Activated CD8-positive, alpha-beta memory T cell treated with anti-CD3 and anti-CD28 coated beads, Interleukin-2, amount 50 U/mL, for 1 hour (primary cell): ENCODE measurements around the gene CD33.
"Not testable (repeated sequence)": the region's sequence is repeated elsewhere in the genome, so short reads cannot be mapped to it uniquely, and the experiment has no call there.

ENCODE experiments used
- DNase-seq: peaks from one replicate; pipeline ENCODE4 v3.0.0-alpha.2; 2020; ENCODE audit errors: extremely low read depth

Gene CD33

DNA sequence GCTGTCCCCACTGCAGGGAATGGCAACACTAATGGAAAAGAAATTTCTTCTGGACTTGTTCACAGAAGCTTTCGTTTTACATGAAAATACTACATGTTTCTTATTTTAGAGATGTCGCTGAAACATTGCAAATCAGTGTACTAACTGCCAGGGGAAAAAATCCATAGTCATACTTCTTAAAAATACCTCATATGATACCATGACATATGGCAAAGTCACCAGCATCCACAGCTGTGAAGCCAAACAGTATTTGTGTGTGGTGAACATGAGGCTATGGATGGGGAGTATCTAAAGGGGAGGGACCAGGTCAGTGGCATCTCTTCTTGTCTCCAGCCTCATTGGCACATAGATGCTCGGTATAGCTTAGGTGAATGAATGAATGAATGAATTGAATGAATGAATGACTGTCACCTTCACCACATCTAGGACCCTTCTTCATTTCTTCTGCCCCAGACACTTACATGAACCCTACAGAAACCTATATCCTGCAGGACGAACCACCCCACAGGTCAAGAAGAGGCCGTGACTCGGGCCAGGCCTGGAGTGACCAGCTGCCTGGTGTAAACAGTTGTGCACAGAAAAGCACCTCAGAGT, 14.6 kb upstream of the CD33 start:
- DNase-seq, result no peak

DNA sequence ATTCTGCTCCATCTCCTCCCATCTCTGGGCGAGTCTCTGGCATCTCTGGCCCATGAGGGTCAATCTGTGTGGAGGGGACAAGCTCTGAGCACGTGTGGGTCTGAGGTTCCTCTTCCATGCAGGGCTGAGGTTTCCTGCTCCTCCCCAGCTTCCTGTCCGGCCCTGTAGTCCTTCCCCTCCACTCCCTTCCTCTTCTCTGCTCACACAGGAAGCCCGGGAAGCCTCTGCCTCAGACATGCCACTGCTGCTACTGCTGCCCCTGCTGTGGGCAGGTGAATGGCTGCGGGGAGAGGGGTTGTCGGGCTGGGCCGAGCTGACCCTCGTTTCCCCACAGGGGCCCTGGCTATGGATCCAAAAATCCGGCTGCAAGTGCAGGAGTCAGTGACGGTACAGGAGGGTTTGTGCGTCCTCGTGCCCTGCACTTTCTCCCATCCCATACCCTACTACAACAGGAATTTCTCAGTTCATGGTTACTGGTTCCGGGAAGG, 14.0 kb upstream of the CD33 start:
- not testable (repeated sequence) for DNase-seq

DNA sequence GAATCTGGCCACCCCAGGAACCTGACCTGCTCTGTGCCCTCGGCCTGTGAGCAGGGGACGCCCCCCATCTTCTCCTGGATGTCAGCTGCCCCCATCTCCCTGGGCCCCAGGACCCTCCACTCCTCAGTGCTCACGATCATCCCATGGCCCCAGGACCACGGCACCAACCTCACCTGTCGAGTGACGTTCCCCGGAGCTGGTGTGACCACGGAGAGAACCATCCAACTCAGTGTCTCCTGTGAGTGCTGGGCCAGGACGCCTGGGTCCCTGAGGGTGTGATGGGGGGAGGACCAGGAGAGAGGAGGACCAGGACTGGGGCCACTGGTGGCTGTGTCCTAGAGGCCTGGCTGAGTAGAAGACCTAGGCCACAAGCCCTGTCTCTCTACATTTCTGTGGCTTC, 13.0 kb upstream of the CD33 start:
- DNase-seq, result no peak

DNA sequence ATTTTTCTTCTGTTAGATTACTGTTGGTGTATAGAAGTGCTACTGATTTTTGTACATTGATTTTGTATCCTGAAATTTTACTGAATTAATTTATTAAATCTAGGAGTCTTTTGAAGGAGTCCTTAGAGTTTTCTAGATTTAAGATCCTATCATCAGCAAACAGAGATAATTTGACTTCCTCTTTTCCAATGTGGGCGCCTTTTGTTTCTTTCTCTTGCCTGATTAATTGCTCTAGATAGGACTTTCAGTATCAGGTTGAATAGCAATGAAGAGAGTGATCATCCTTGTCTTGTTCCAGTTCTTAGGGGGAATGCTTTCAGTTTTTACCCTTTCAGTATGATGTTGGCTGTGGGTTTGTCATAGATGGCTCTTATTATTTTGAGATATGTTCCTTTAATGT, 5.6 kb upstream of the CD33 start:
- DNase-seq, result no peak

DNA sequence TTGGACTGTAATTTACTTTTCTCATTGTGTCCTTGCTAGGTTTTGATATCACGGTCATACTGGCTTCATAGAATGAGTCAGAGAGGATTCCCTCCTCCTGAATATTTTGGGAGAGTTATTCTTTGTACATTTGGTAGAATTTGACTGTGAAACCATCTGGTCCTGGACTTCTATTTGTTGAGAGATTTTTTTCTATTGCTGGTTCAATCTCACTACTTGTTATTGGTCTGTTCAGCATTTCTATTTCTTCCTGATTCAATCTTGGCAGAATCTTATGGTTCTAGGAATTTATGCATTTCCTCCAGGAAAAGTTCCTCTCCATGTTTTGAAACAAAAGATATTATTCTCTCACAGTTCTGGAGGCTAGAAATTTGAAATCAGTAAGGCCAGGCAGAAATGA, 4.9 kb upstream of the CD33 start:
- DNase-seq, result no peak

DNA sequence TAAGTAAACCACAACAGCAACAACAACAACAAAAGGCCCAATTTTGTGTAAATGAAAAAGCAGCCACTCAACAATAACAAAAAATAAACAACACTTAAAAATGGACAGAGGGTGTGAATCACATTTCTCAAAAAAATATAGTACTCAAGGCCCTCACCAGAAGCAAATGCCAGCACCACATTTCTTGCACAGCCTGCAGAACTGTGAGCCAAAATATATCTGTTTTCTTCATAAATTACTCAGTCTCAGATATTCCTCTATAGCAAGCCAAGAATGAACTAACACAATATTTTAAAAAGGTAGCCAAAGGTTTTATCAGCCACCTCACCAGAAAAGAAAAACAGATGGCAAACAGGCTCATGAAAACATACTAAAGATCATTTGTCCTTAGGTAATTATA, 3.9 kb upstream of the CD33 start:
- no peak for DNase-seq

DNA sequence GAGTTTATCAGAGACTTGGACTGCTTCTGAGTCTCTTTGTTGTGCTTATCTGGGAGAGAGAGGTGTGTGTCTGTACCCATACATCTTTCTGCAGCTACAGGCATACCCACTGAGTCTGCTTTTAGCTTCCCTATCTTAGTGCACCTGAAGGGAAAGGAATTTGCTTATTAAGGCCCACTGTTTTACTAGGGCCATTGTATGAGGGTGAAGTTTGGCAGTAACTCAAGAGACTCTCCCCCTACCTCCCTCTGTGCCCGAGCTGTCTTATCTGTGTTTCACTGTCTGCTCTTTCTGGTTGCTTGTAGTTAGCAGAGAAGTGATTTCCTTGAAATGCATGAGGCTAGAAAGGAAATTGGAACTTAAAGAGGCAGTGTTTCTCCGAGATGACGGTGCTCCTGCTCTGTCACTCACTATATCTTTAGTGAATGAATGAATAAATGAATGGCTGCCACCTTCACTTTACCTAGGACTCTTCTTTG, 678 bp upstream of the CD33 start:
- DNase-seq, result no peak

DNA sequence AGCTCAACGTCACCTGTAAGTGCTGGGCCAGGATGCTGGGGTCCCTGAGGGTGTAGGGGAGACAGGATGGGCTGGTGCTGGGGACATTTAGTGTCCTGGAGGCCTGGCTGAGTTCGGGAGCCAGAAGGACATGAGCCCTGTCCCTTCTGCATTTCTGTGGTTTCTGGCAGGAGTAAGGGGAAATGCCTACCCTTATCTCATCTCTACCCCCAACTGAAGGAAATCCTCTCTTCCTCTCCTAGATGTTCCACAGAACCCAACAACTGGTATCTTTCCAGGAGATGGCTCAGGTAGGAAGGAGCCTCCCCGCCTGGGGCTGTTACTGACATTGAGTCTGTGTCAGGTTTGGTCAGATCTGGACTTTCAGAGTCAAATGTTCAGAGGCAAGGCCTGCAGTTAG, 1.2 kb downstream of the CD33 start:
- no peak for DNase-seq

DNA sequence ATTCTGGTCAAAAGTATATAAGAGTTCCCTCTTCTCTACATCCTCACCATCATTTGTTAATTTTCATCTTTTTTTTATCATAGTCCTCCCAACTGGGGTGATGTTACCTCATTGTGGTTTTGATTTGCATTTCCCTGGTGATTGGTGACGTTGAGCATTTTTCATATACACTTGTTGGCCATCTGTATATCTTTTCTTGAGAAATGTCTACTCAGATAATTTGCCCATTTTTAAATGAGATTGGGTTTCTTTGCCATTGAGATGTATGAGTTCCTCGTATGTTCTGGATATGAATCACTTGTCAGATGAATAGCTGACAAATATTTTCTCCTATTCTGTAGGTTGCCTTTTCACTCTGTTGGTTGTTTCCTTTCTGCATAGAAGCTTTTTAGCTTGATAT, 2.4 kb downstream of the CD33 start:
- no peak for DNase-seq

DNA sequence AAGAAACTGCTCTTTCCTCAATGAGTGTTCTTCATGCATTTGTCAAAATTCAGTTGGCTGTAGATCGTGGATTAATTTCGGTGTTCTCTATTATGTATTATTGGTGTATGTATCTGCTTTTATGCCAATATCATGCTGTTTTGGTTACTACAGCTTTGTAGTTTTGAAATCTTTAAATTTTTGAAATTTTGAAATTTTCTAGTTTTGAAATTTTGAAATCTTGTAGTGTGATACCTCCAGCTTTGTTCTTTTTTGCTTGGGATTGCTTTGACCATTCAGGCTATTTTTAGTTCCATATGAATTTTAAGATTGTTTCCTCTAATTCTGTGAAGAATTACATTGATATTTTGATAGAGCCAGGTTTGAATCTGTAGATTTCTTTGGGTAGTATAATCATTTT, 3.1 kb downstream of the CD33 start:
- DNase-seq, result no peak

DNA sequence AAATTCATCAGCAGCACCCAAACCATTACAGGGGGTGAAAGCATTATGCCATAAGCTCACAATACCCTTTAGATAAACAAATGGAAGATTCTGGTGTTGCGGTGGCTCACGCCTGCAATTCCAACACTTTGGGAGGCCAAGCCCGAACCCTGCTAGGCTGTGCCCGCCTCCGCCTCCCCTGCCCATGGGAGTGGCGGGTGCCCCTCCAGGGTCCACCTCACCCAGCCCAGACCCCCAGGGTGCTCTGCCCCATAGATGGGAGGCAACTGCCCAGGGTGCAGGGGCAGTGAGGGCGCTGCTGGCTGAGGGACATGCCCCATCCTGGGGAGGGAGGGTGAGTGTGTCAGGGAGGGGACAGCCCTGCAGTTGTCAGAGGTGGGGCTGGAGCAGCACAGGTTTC, 16.0 kb downstream of the CD33 start:
- no peak for DNase-seq

DNA sequence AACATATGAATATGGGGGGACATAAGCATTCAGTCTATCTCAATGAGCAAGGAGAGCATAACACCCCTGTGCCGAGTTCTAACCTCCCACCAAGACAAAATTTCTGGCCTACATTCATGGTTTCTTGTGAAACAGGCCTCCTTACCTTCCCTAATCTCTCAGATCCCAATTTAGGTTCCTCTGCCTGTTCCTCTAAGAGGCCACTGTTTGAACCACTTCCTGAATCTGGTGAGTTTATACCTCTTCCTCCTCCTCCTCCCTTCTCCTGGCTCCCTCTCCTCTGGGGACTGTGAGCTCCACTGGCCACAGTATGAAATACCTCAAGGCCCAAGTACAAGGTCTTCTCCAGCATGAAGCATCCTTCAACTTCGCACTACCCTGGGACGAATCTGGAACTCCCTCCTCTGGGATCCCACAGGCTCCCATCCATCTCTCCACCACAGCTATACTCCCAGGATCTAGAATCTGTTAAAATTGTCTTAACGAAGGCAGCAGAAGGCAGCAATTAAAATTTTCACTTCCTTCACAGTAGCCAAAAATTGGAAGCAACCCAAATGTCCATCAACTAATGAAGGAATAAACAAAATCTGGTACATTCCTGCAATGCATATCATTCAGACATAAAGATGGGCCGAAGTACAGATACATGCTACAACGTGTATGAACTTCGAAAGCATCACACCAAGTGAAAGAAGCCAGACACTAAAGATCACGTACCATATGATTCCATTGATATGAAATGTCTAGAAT, 18.2 kb downstream of the CD33 start:
- DNase-seq, result no peak

DNA sequence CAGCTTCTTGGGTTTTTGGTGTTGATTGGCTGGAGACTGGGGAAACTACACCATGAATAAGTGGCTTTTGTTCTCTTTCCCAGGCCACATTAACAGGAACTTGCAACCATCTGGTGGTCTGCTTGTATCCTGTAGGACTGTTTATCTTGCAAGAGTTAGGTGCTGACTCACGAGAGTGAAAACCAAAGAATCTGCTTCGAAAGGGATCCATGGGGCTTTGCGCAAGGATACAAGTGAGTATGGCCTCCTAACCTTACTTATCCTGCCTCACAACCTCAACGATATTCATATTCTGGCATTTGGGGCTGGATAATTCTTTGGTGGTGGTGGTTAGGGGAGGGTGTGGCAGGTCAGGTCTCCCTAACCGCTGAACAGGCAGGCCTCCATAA, 21.3 kb downstream of the CD33 start:
- DNase-seq, result no peak

DNA sequence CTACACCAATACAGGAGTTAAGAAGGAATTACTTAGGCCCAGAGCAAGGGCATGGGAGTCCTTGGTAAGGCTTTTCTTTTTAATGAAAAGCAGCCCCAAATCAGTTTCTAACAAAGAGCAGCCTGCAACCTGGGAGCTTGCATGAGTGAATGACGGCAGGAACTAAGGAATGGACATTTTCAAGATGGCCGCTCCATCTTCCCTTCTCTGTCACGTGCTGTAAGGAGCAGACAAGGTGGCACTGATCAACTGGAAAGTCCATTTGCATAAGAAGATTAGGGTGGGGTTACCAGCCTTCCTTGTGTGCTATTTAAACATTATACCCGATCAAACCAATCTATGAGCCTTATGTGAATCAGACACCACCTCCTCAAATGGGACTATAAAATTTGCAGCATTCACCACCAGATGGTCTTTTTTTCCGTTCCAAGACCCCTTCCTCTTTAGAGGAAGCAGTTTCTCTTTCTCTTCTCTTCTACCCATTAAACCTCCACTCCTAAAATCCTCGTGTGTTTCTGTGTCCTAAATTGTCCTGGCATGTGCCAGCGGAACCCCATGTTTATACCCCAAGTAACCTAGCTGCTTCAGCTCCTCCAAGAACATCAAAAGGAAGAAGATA, 23.2 kb downstream of the CD33 start:
- no peak for DNase-seq

DNA sequence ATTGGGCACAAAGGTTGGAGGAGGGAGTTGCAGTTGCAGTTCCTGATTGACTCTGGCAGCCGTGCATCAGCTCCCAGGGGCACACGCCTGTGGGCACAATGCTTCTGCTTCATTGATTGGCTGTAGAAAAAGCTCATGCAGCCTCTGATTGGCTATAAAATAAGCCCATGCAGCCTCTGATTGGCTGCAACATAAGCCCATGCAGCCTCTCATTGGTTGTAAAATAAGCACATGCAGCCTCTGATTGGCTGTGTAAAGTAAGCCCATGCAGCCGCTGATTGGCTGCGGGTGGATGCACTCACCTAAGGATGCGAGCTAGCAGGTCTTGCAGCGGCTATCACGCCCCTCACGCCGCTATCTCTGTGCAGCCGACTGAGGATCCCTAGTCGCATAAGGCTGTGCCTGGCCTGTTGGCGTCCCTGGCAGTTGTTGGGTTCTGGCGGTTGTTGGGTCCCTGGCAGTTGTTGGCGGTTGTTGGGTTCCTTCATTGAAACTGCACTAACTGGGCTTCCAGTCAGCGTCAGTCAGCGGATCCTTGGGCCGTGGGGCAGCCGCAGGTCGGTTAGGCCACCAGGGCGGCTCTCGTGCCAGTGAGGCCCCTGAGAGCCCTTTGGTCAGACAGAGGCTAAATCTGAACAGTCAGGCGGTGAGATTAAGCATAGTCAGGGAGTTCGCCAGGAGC, 26.0 kb downstream of the CD33 start, which contains the start of gene SIGLECL1:
TSS of gene SIGLECL1 (plus strand) at position 295 of the 682 bp plus-strand sequence. CDS start 12,993 bp downstream, outside the sequence.
- no peak for DNase-seq

DNA sequence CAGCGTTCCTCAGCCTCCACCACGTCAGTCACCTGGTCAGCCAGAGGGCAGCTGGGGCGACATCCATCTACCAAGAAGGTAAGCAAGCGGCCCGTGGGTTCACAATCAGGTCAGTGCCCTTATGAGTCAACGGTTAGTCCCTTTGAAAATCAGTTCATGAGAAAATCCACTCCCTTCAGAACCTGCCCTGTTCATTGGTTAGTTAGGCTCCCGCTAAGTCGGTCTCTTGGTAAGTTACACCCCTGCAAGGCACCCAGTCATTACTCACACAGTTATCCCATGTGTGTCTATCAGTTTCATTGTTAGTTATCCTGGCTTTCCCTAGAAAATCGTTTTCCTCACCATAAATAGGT, 26.6 kb downstream of the CD33 start:
- no peak for DNase-seq

DNA sequence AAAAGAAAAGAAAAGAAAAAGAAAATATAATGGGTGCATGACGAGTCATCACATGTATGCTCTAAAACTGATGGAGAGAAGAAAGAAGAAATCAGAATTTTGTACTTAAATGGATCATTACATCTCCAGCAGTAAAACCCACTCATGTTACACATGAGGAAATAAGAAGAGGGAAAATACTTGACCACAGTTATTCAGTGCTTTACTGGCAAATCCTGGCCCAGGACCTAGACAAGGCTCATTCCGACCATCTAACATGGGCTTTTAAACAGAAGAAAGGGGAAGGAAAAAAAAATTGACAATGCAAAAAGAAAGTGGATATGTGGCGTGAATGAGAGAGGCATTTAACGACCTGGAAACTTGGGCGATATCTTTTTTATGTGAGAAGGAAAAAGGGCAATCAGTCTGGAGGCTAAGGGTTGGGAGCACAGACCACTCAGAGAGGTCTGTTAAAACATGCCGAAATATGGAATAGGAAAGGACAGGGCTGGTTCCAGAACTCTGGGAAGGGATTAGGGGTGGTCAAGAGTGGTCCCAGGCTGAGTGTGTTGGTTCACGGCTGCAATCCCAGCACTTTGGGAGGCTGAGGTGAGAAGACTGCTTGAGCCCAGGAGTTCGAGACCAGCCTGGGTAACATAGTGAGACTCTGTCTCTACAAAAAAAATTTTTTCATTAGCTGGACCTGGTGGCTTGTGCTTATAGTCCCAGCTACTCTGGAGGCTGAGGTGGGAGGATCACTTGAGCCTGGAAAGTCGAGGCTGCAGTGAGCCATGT, 27.6 kb downstream of the CD33 start:
- no peak for DNase-seq

DNA sequence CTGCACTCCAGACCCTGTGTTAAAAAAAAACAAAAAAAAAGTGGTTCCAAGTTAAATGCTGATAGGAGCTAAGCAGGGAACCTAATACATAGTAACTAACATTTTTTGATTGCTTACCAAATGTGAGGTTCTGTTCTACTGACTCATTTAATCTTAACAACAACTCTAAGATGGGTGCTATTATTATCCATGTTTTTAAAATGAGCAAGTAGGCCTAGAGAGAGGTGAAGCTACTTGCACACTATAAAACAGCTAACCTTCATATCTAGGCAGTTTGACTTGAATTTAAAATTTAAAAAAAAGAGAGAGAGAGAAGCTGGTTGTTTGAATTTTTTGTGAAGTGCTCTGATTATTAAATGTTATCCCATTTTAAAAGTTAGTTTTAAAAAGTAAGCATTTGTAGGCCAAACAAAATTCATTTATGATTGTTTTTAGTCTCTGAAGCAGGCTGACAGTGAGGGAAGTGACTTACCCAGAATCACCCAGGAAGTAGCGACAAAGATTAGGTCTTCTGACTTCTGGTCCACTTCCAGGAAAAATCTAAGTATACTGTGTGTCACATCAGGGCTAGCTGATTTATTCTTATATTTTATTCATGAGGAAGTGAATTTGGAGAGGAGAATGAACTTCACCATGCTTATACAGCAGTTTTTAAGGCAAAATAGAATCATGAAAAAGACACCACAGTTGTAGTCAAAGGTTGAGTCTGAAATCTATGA, 28.4 kb downstream of the CD33 start:
- no peak for DNase-seq

DNA sequence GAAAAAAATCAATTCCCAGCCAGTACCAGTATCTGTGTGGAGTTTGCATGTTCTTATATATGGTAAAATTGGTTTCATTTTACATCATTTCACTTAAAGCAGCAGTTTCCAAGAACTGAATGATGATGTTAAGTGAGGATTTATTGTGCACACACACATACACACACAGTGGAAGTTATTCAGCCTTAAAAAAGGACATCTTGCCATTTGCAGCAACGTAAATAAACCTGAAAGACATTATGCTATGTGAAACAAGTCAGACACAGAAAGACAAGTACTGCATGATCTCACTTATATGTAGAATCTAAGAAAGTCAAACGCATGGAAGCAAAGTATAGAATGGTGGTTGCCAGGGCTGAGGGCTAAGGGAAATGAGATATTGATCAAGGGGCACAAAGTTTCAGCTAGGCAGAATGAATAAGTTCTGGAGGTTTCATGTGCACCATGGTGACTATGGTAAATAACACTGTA, 31.3 kb downstream of the CD33 start:
- no peak for DNase-seq

DNA sequence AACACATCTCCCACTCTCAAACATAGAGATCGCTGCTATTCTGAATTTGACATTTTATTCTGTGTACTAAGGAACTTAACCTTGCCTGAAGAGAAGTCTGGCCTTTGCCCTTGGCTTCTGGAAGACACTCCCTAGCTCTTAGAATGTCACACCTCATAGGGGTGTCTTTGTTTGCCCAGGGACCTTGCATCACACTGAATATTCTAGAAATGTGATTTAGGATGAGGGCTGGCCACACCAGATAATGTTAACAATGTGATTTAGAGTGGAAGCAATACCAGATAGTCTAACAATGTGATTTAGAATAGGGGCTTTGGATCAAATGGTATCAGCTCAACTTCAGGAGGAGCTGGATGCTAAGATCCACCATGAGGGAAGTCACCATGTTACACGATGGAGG, 32.6 kb downstream of the CD33 start:
- DNase-seq, result no peak
